Tibial nerve (tissue), 4 donors: ENCODE results near the gene CNOT6. TPM values are rescaled to one million over a fixed set of nuclear protein-coding genes. Genes with fewer than 3 reads are reported as not detected.
A peak's percentile ranks its signal among the peaks of the same experiment; 100 is the strongest.

ENCODE experiments used
- DNase-seq, 2 donors: peaks; one replicate each; pipeline ENCODE4 v3.0.0-alpha.2; 2019; ENCODE audit warnings: low spot score in 2 of 2
- H3K27ac ChIP-seq, 4 donors: fragments of 200-600 bp; sonication (generic) in 3 of 4; one replicate each; pipeline ENCODE4 v1.5.1; 2017 to 2019; ENCODE audit warnings: mild to moderate bottlenecking in 1 of 4
- H3K27me3 ChIP-seq, 2 donors: fragments of 200-600 bp; sonication (generic) in 1 of 2; one replicate each; pipeline versions ENCODE4 v1.5.1 to v1.6.0; 2017 to 2019
- H3K36me3 ChIP-seq, 3 donors: fragments of 200-600 bp; sonication (generic); one replicate each; pipeline ENCODE4 v1.5.1; 2018 to 2019
- H3K4me1 ChIP-seq, 4 donors: fragments of 200-600 bp; sonication (generic) in 3 of 4; one replicate each; pipeline ENCODE4 v1.5.1; 2017 to 2019
- H3K4me3 ChIP-seq, 4 donors: fragments of 200-600 bp; sonication (generic) in 3 of 4; one replicate each; pipeline ENCODE4 v1.5.1; 2017 to 2019; ENCODE audit warnings: mild to moderate bottlenecking in 1 of 4, moderate library complexity in 1 of 4
- H3K9me3 ChIP-seq, 4 donors: fragments of 200-600 bp; sonication (generic) in 3 of 4; one replicate each; pipeline ENCODE4 v1.5.1; 2017 to 2019
- CTCF ChIP-seq, 5 experiments: fragments of 200-600 bp in 3 of 5; fragments of 450-650 bp in 2 of 5; sonication (generic) in 3 of 5; IDR thresholded peaks; one replicate each; pipeline ENCODE4 v1.5.1; 2016 to 2019; ENCODE audit warnings: antibody characterized with exemption in 5 of 5, mild to moderate bottlenecking in 3 of 5, moderate library complexity in 2 of 5
- EP300 ChIP-seq, 2 donors: sonication (generic); formaldehyde crosslinking; IDR thresholded peaks; one replicate each; pipeline ENCODE4 v1.6.1; 2017; ENCODE audit warnings: antibody characterized with exemption in 2 of 2, mild to moderate bottlenecking in 1 of 2
- POLR2A ChIP-seq, 2 donors: fragments of 450-650 bp; IDR thresholded peaks; one replicate each; pipeline ENCODE4 v1.6.1; 2017; ENCODE audit warnings: antibody characterized with exemption in 2 of 2, mild to moderate bottlenecking in 2 of 2, moderate library complexity in 2 of 2
- WGBS, 2 donors: methylation state at CpG; one replicate each; pipeline ENCODE4 v1.1.5; 2018; 5-methylcytosine and 5-hydroxymethylcytosine counted together
- total RNA-seq, 4 donors: library from RNA; depleted of rRNA; stranded (reverse); fragments of >200 nt; gene quantifications; one replicate each; pipeline ENCODE4 v1.1.0, GENCODE V29; 2016

Gene CNOT6
- total RNA-seq, 4 donors from 2014 or later = 14.0 to 18.0 (median 15.5) TPM

- Histone ChIP-seq H3K4me1 (peaks cover 0 to 13% (median under 1%) of the 10 kb centered on the region in 4 donors), H3K9me3 (peaks cover 0 to 27% (median 0%) of the 10 kb centered on the region in 4 donors), H3K27ac (no peak overlapping the region), H3K4me3 (no peak overlapping the region), H3K27me3 (peaks cover 0 to 28% of the 10 kb centered on the region in 2 donors), H3K36me3 (no peaks in the 10 kb centered on the region)
- WGBS, 2 donors = 90 to 97% methylated on average over 3 of the region's 3 CpGs
- DNase-seq = no peak
- TF ChIP-seq EP300 (IDR thresholded peaks at IDR 0.05) (no peak), POLR2A (IDR thresholded peaks at IDR 0.05) (no peak), CTCF (IDR thresholded peaks at IDR 0.05) (no peak)
Measured at GRCh38 chr5:180586204-180586603, 92.0 kb downstream of the CNOT6 start.

DNA sequence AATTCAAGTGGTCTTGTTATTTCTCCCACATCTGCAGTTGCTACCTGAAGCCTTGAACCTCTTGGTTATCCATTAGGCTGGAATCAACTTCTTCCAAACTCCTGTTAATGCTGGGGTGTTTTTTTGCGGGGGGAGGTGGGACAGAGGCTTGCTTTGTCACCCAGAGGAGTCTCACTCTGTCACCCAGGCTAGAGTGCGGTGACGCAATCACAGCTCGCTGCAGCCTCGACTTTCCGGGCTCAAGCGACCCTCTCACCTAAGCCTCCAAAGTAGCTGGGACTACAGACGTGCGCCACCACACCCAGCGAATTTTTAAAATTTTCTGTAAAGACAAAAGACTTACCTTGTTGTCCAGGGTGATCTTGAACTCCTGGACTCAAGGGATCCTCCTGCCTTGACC lies 92.7 kb downstream of the CNOT6 start:
- WGBS, 2 donors = 91 to 98% methylated on average over 6 to 10 of the region's 10 CpGs

GRCh38 chr5:180589771-180590542 lies 95.8 kb downstream of the CNOT6 start:
- H3K4me1 ChIP-seq = peaks cover 0 to 22% (median 2%) of the 10 kb centered on the region in 4 donors
- H3K4me3 ChIP-seq = peak overlapping the region in 1 of 4 donors; percentile 37
- WGBS, 2 donors = 4 to 5% methylated on average over 37 to 41 of the region's 44 CpGs
- TF ChIP-seq POLR2A (IDR thresholded peaks at IDR 0.05) = no peak
- peaks cover 0 to 50% of the 10 kb centered on the region in 2 donors for H3K27me3 ChIP-seq
- H3K36me3 ChIP-seq = no peaks in the 10 kb centered on the region
- no peak for DNase-seq
- peaks cover 0 to 13% (median 0%) of the 10 kb centered on the region in 4 donors for H3K9me3 ChIP-seq
- no peak overlapping the region for H3K27ac ChIP-seq

More for the DNA sequence above, 92.7 kb downstream of the CNOT6 start:
- Histone ChIP-seq H3K4me1 (peaks cover 0 to 20% (median 2%) of the 10 kb centered on the region in 4 donors), H3K4me3 (no peak overlapping the region), H3K9me3 (peaks cover 0 to 27% (median 0%) of the 10 kb centered on the region in 4 donors), H3K27ac (no peak overlapping the region), H3K36me3 (no peaks in the 10 kb centered on the region), H3K27me3 (peaks cover 0 to 35% of the 10 kb centered on the region in 2 donors)
- no peak for TF ChIP-seq POLR2A (IDR thresholded peaks at IDR 0.05)
- TF ChIP-seq EP300 (IDR thresholded peaks at IDR 0.05) = no peak
- TF ChIP-seq CTCF (IDR thresholded peaks at IDR 0.05) = no peak
- DNase-seq = no peak

DNA sequence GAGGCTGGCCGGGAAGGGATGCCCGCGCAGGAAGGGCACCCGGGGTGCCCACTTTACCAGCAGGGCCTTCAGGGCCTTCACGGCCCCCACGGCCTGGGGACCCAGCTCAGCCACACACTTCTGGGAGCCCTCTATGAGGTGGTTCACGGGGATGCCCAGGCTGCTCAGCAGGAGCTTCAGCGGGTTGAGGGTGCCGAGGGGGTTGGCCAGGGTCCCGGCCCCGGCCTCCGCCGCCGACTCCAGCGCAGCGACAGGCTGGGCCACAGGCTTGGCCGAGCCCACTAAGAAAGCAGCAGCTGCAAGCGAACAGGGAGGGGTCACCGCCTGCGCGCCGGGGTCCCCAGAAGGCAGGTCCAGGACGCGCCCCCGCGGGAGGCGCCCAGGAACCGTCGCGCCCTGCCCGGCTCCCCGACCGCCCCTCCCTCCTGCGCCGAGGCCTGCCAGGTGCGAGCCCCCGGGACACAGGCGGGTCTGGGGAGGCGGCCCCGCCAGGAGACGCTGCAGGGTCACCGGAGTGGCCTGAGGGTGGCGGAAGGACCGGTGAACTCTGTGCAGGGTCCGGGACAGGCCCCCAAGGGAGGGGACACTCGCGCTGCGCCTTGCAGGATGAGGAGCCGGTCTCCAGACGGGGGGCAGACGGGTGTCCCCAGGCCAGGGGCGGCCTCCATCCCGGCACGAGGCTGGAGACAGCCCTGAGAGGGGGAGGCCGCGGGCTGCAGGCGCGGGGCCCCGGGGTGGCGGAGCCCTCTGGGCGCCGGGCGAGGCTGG lies 96.5 kb downstream of the CNOT6 start:
- H3K36me3 ChIP-seq = no peaks in the 10 kb centered on the region
- WGBS, 2 donors = 0 to 1% methylated on average over 3 to 19 of the region's 63 CpGs
- peaks cover 0 to 50% of the 10 kb centered on the region in 2 donors for H3K27me3 ChIP-seq
- H3K9me3 ChIP-seq = peaks cover 0 to 7% (median 0%) of the 10 kb centered on the region in 4 donors
- H3K4me1 ChIP-seq = peaks cover 0 to 22% (median 2%) of the 10 kb centered on the region in 4 donors
- DNase-seq = no peak
- peak overlapping the region in 1 of 4 donors; percentile 37 for H3K4me3 ChIP-seq
- no peak overlapping the region for H3K27ac ChIP-seq
- TF ChIP-seq EP300 (IDR thresholded peaks at IDR 0.05) = no peak

DNA sequence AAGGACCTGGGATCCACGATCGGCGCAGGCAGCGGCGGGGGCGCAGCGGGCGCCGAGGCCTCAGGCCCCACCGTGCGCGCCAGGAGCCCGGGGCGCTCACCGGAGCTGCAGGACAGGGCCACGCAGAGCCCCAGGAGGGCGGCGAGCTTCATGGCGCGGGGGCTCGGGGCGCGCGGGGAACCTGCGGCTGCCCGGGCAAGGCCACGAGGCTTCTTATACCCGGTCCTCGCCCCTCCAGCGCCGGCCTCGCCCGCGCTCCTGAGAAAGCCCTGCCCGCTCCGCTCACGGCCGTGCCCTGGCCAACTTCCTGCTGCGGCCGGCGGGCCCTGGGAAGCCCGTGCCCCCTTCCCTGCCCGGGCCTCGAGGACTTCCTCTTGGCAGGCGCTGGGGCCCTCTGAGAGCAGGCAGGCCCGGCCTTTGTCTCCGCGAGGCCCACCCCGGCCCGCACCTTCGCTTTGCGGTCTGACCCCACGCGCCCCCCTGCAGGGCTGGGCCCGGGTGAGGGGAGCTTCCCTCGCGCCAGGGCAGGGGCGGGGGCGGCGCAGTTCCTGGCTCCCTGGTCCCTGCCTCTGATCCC lies 97.2 kb downstream of the CNOT6 start, which contains the start of gene SCGB3A1:
Gene SCGB3A1 (minus strand): TSS at position 189 of the 577 bp plus-strand sequence. CDS start 37 bp downstream, at position 152.
- no peak within 1 kb of the TSS for H3K27ac ChIP-seq
- H3K27me3 ChIP-seq = peaks cover 0 to 50% of the 10 kb centered on the region in 2 donors
- 2% methylated on average over 30 of the region's 60 CpGs; no CpG with 5 or more reads in 1 of the 2 donors for WGBS, 2 donors

More for the DNA sequence above, 97.2 kb downstream of the CNOT6 start, which contains the start of gene SCGB3A1:
- H3K4me1 ChIP-seq = peaks cover 0 to 22% (median 2%) of the 10 kb centered on the region in 4 donors
- H3K4me3 ChIP-seq = peak within 1 kb of the TSS in 1 of 4 donors; percentile 37
- no peak for TF ChIP-seq POLR2A (IDR thresholded peaks at IDR 0.05)
- no peak for TF ChIP-seq CTCF (IDR thresholded peaks at IDR 0.05)
- no peak for TF ChIP-seq EP300 (IDR thresholded peaks at IDR 0.05)
- no peaks in the 10 kb centered on the region for H3K36me3 ChIP-seq
- no peak for DNase-seq
- H3K9me3 ChIP-seq = peaks cover 0 to under 1% (median 0%) of the 10 kb centered on the region in 4 donors
